ENCODE measurements around the gene MZB1. TPM values are rescaled to one million over a fixed set of nuclear protein-coding genes. Genes with fewer than 3 reads are reported as not detected.
A peak's percentile ranks its signal among the peaks of the same experiment; 100 is the strongest.

The MZB1 gene
- total and polyA plus RNA-seq, 2 of the 13 experiments (the other 11 are each of a cell fraction or from before 2014, with no cell fraction given), result 0.31 to 0.40 TPM

- intact Hi-C loops (cut with micrococcal nuclease; ENCODE audit: unreplicated experiment), result no loop called here
- CTCF ChIA-PET (ENCODE audit: low intra/inter-chr PET ratio, low total read pairs), result interaction anchor here (1.3 to 1.9 kb wide), 2 partner anchors 16 to 128 kb away, joined by 4 to 6 read pairs; no protein-coding TSS in a partner anchor
- POLR2A ChIA-PET, result interaction anchor here (3.0 kb wide), 1 partner anchor 44 kb away, joined by 12 read pairs; the partner anchor contains the start of gene PAIP2
- no peak for TF ChIP-seq FOXJ3 (CRISPR knock-in tag; IDR thresholded peaks at IDR 0.05; ENCODE audit: borderline replicate concordance)
- peak; percentile 42; the same call in 1 of the 2 replicates for TF ChIP-seq BCL6 (CRISPR knock-in tag; IDR thresholded peaks at IDR 0.05)
- TF ChIP-seq CEBPB (IDR thresholded peaks at IDR 0.05; ENCODE audit: borderline replicate concordance, low read depth, low read length), result peak; percentile 93
- no peak for TF ChIP-seq ZNF329 (CRISPR knock-in tag; IDR thresholded peaks at IDR 0.05; ENCODE audit: low read depth)
- TF ChIP-seq ZNF878 (CRISPR knock-in tag; IDR thresholded peaks at IDR 0.05), result no peak
- no peak for TF ChIP-seq ZNF501 (CRISPR knock-in tag; IDR thresholded peaks at IDR 0.05)
- TF ChIP-seq PAXIP1 (CRISPR knock-in tag; conservative IDR thresholded peaks at IDR 0.05), result 0 out of 2 replicates have a peak, but pooled peaks have one; percentile 16
- TF ChIP-seq RFX5 (IDR thresholded peaks at IDR 0.05; ENCODE audit: low read depth, low read length), result no peak
- TF ChIP-seq NR2F1 (CRISPR knock-in tag; IDR thresholded peaks at IDR 0.05), result 0 out of 4 replicates have a peak, but pooled peaks of 1 of the 2 experiments have one; percentile 10
- TF ChIP-seq ZBTB20 (CRISPR knock-in tag; IDR thresholded peaks at IDR 0.05; ENCODE audit: borderline replicate concordance, low read depth), result no peak
- no peak for TF ChIP-seq KLF12 (CRISPR knock-in tag; IDR thresholded peaks at IDR 0.05; ENCODE audit: borderline replicate concordance)
- TF ChIP-seq ZNF883 (CRISPR knock-in tag; IDR thresholded peaks at IDR 0.05; ENCODE audit: not compliant biosample characterization), result no peak
- TF ChIP-seq CREBL2 (CRISPR knock-in tag; IDR thresholded peaks at IDR 0.05; ENCODE audit: borderline replicate concordance), result no peak
- TF ChIP-seq HNF4A (CRISPR knock-in tag; IDR thresholded peaks at IDR 0.05), result peak; percentile 49; the same call in 1 of the 2 replicates
- no peak for TF ChIP-seq ZFAT (CRISPR knock-in tag; conservative IDR thresholded peaks at IDR 0.05)
- no peak for TF ChIP-seq ZKSCAN8 (CRISPR knock-in tag; IDR thresholded peaks at IDR 0.05; ENCODE audit: borderline replicate concordance)
- TF ChIP-seq THAP11 (CRISPR knock-in tag; IDR thresholded peaks at IDR 0.05), result 0 out of 2 replicates have a peak, but pooled peaks have one; percentile 29
- no peak for TF ChIP-seq ZNF138 (CRISPR knock-in tag; IDR thresholded peaks at IDR 0.05; ENCODE audit: low read depth)
- peak; percentile 63 for TF ChIP-seq GATAD2A (CRISPR knock-in tag; IDR thresholded peaks at IDR 0.05)
- TF ChIP-seq MAX (IDR thresholded peaks at IDR 0.05), result 0 out of 2 replicates have a peak, but pooled peaks have one; percentile 28
- no peak for TF ChIP-seq SOX6 (IDR thresholded peaks at IDR 0.05)
- TF ChIP-seq SOX6 (CRISPR knock-in tag; IDR thresholded peaks at IDR 0.05), result 0 out of 2 replicates have a peak, but pooled peaks have one; percentile 17
- no peak for TF ChIP-seq SOX13 (IDR thresholded peaks at IDR 0.05)
- TF ChIP-seq SOX13 (CRISPR knock-in tag; conservative IDR thresholded peaks at IDR 0.05 in 1 of 2, IDR thresholded peaks at IDR 0.05 in 1 of 2), result no peak
These were observed 3.7 kb downstream of the MZB1 start for GRCh38 chr5:139386050-139386438.

More at GRCh38 chr5:139386050-139386438, 3.7 kb downstream of the MZB1 start:
- peak overlapping the region; percentile 92 for H3K4me2 ChIP-seq (ENCODE audit: low read depth, low read length)
- H3K27ac ChIP-seq (ENCODE audit: extremely low read length, insufficient read depth, low read length), result no peak overlapping the region
- in situ Hi-C loops (cut with HindIII; ENCODE audit: extremely low pct_ligation_motif_present, low pct_unique_long_range_greater_than_20kb), result no loop called here
- H3K27me3 ChIP-seq (ENCODE audit: control insufficient read depth in 1 of 2, insufficient read depth in 2 of 2, low read length in 2 of 2), result no peaks in the 10 kb centered on the region; a peak in 1 of 5 replicates
- no TSS peak for BruUV-seq (replicated peaks)
- 13% methylated on average over 4 of the region's 5 CpGs for WGBS (ENCODE audit: low lambda C conversion rate)
- H3K4me3 ChIP-seq (replicated peaks in 1 of 3; ENCODE audit: insufficient read depth in 1 of 3, low read depth in 2 of 3, low read length in 3 of 3), result no peak overlapping the region
- no peaks in the 10 kb centered on the region for H3K9me3 ChIP-seq (ENCODE audit: low read length)
- no peak for DNase-seq (ENCODE audit: low spot score)
- H4K20me1 ChIP-seq (ENCODE audit: insufficient read depth, low read length), result no peaks in the 10 kb centered on the region
- FAIRE-seq, result peak; percentile 86
- H2AFZ ChIP-seq (ENCODE audit: low read length), result no peak overlapping the region
- H3K9ac ChIP-seq (ENCODE audit: insufficient read depth, low read depth, low read length), result no peak overlapping the region
- H3K79me2 ChIP-seq (ENCODE audit: insufficient read depth, low read length), result peaks cover 16% of the 10 kb centered on the region
- H3K36me3 ChIP-seq (replicated peaks in 1 of 2; ENCODE audit: control insufficient read depth in 1 of 2, insufficient read depth in 2 of 2, low read length in 2 of 2), result no peaks in the 10 kb centered on the region
- H3K4me1 ChIP-seq (ENCODE audit: insufficient read depth, low read length), result peaks cover 81% of the 10 kb centered on the region
- no peak for ATAC-seq
